Embryonic facial prominence (tissue), 1 donor: ENCODE data around the gene USP36.
"Not testable (repeated sequence)": the region's sequence is repeated elsewhere in the genome, so short reads cannot be mapped to it uniquely, and the experiment has no call there.

Source experiments
- DNase-seq: peaks from one replicate; pipeline ENCODE4 v3.0.0-alpha.2; 2016; ENCODE audit errors: extremely low spot score

USP36 gene

DNA sequence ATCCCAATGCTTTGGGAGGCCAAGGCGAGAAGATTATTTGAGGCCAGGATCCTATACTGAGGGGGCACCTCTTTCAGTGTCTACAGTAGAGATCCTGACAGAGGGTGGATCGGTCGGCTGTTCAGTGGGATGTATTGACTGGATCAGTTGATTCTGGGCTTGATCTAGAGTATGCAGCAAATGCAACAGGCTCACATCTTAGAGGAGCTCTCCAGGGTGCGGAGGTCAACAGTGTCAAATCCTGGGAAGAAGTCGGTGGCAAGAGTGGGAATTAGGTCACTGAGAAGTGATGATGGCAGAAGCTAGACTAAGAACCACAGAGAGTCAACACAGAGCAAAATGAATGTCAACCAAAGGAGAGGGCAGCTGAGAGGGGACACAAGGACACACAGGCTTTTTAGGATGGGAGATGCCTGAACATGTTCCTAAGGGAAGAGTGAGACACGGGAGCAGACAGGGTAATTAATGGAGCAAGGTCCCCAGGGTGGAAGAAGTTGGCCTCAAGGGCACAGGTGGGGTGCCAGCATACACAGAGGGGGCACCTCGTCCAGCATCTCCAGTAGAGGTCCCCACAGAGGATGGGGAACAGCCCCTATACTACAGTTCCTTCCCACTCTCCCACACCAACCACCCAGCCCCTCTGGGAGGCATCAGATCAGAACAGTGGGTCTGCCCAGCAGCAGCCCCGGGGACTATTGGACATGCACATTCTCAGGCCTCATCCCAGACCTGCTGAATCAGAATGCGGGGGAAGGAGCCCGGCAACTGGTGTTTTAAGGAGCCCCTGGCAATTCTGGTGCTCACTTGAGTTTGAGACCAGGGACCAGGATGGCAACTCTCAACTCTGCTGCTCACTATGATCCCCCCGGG lies 48.5 kb downstream of the USP36 start:
- DNase-seq, result no peak

DNA sequence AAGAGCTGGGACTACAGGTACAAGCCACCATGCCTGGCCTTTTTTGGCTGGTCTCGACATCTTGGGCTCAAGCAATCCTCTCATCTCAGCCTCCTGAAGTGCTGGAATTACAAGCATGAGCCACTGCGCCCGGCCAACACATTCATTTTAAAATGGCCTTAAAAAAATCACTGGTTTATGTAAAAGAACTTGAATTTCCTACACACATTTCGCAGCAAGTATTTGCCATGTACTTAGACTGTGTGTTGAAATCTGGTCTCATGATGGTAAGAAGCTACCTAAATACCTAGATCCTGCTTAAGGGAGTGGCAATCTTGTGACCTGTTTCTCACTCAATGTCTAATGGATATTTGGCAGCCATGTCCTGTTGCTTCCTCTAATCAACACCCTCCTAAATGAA lies 50.1 kb downstream of the USP36 start:
- no peak for DNase-seq

GRCh38 chr17:78789663-78790181 lies 50.9 kb downstream of the USP36 start:
- peak; percentile 47 for DNase-seq

DNA sequence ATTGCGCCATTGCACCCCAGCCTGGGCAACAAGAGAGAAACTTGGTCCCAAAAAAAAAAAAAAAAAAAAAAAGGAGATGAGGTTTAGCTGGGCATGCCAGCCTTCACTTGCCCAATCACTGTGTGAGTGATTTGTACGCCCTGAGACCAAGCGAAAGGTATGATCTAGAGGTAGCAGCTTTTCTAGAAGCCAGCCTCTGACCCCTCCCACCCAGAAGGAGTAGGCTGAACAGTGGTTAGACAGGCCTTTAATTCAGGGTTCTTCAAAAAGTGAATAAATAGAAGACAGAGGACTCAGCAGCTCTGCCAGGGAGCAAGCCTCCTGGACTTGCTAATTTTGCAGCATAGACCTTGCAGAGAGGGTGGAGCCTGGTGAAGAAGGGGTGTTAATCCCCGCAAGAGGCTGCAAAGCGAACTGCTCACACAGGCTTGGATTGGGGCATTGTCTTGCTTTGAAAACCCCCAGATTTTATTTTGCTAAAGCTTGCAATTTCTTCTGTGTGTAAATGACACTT lies 51.4 kb downstream of the USP36 start:
- DNase-seq, result no peak

GRCh38 chr17:78788451-78788850 lies 52.2 kb downstream of the USP36 start:
- DNase-seq, result no peak

DNA sequence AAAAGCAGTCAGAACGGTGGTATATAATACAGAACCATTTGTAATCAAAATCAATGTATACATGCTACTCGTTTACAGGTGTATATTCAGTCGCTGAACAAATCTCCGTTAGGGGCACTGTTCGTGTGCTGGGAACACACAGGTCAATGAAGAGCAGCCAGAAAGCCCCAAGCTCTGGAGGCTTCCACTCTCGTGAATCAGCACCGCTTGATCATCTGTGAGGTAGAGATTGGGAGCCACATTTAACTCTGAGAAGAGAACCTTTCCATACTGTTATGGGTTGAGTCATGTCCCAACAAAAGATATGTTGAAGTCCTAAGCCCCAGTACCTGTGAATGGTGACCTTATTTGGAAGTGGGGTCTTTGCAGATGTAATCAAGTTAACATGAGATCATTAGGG lies 53.2 kb downstream of the USP36 start:
- no peak for DNase-seq

DNA sequence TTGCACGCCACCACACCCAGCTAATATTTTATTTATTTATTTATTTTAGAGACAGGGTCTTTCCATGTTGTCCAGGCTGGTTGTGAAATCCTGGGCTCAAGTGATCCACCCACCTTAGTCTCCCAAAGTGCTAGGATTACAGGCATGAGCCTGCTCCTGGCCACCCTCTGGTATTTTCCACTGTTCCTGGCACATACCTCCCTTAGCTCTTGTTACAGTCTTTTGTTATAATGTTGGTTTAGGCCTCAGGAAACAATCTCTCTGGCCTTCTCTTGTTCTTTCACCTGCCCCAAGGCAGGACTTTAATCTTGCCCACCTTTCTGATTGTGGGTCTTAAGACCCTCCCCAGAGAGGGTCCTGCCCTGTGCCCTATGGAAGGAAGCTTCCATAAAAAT lies 55.0 kb downstream of the USP36 start:
- no peak for DNase-seq

DNA sequence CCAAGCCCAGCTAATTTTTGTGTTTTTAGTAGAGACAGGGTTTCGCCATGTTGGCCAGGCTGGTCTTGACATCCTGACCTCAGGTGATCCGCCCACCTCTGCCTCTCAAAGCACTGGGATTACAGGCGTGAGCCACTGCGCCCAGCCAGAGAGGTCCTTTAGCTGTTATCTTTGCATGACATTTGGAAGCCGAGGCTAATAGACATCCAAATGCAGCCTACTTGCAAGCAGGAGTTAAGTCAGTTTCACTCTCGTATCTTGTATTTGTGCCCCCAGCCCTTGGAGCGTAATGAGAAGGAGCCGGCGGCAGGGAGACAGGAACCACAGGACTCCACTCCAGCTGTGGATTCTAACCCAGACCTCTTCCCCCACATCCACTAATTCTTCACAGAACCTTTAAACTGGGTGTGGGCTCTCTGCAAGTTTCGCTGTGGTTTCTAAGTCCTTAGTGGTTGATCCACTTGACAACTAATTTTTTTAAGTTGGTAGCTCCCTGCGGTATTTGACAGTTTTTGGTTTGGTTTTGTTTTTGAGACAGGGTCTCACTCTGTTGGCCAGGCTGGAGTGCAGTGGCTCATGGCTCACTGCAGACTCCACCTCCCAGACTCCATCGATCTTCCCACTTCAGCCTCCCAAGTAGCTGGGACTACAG lies 55.5 kb downstream of the USP36 start:
- no peak for DNase-seq

DNA sequence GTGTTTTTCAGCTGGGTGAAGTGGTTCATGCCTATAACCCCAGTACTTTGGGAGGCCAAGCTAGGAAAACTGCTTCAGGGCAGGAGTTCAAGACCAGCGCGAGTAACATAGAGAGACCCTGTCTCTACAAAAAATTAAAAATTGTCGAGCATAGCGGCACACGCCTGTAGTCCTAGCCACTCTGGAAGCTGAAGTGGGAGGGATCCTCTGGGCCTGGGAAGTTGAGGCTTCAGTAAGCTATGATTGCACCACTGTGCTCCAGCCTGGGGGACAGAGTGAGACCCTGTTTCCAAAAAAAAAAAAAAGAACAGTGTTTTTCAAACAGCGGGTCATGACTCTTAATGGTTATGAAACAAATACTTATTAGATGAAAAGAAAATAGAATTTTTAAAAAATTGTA lies 56.3 kb downstream of the USP36 start:
- DNase-seq, result no peak

DNA sequence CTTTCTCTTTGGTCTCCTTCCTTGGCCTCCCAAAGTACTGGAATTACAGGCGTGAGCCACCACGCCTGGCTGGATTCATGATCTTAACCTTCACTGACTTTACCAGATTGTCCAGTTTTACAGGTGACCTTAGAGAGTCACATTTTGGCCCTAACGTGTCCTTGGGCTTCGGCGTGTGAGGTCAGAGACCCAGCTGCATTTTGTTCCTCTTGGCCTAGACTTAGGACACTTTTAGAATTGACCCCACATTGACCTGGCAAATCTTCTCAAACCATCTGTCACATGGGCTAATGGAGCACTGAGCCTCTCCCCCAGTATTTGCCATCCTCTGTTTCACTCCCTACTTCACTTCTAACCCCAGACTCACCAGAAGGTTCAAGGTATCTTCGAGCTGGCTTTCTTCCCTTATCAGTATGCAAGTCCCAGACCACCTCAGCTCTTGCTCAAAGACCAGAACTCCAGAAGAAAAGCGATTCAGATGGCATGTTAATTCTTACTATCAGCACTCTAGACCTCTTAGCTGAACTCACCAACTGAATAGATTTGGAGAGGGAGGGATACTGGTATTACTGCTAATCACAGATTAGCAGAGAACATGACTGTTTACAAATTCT lies 56.8 kb downstream of the USP36 start:
- no peak for DNase-seq

DNA sequence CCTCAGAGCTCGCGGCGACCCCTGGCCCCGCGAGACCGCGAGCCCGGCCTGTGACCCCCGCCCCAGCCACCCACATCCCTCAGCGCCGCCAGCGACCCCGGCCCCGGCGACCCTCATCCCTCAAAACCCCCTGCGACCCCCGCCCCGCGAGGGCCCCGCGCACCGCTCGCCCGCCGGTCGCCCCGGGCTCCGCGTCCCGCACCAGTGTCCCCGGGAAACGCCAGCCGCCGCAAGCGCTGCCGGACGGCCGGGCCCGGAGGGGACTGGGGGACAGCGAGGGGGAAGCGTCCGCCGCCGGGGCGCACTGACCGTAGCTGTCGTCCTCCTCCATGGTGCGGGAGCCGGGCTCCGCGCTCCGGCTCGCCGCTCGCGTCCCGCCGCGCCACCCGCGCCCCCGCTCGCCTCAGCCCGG lies 58.7 kb downstream of the USP36 start, which contains the start of gene CYTH1:
Gene CYTH1 (minus strand): TSS at position 381 of the 412 bp plus-strand sequence. CDS start 50 bp downstream, at position 331.
- no peak for DNase-seq

DNA sequence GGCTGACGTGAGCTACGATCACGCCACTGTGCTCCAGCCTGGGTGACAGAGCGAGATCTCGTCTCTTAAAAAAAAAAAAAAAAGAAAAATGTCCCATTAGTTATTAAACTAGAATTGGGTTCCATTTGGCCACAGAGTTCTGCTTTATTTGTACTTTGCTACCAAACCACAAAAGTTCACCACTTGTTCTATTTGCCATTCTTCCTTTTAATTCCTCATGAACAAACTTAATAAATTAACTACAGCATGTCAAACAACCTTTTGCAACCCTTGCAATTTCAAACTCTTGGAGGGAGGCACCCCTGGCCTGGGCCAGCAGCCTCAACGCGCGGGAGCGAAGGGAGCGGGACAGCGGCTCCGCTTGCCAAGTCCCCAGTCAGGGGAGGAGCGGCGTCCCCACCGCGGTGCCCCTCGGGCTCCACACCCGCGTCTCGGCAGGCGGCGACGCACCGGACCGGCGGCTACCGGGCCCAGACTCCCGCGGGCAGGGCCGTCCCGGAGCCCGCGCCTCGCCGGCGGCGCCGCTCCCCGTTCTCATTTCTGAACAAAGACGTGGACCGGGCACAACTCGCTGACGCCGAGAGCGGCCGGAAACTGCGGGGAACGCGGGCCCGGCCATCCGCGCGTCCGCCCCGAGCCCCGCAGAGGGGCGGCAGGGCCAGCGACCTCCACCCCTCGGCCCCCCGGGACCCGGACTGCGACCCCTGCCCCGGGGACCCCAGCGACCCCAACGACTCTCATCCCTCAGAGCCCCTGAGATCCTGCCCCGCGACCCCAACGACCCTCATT lies 59.3 kb downstream of the USP36 start:
- no peak for DNase-seq

- DNase-seq, result no peak
Measured at GRCh38 chr17:78780335-78780734, 60.3 kb downstream of the USP36 start.

GRCh38 chr17:78779850-78780249 lies 60.8 kb downstream of the USP36 start:
- no peak for DNase-seq

DNA sequence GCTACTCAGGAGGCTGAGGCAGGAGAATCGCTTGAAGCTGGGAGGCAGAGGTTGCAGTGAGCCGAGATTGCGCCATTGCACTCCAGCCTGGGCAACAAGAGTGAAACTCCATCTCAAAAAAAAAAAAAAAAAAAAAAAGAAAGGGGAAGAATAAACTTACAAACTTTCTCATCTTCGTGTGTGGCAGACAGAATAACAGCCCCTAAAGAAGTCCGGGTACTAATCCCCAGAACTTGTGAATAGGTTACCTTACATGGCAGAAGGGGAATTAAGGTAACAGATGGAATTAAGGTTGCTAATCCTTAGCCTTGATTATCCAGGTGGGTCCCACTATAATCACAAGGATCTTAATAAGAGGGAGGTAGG lies 61.3 kb downstream of the USP36 start:
- not testable (repeated sequence) for DNase-seq

GRCh38 chr17:78777881-78778280 lies 62.7 kb downstream of the USP36 start:
- DNase-seq, result no peak

DNA sequence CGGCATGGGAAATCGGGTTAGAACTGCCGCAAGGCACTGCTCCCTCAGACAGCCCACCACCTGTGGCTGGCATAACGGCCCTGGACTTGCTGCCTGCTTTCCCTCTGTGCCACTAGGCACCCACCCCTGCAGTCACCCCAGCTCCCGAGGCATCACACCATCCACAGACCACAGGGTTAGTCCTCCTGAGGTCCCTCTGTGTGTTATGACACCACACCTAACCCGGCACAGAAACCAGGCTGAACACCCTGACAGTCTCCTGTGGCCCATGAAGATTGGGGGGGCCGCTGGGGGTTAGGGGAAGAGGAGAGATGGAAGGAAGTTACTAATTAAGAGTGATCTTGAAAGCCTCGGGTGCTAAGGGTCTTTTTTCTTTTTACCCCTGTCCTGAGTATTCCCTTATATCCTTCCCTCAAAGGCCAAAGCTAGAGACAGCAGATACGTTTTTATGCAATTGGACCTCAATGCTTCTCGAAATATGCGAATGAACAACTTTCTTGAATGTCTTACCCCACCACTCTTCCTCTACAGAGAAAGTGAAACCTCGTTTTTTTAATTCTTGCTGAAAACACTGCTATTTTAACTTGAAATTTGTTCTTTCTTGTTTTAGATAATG lies 65.5 kb downstream of the USP36 start:
- DNase-seq, result no peak

GRCh38 chr17:78774453-78774852 lies 66.2 kb downstream of the USP36 start:
- no peak for DNase-seq

DNA sequence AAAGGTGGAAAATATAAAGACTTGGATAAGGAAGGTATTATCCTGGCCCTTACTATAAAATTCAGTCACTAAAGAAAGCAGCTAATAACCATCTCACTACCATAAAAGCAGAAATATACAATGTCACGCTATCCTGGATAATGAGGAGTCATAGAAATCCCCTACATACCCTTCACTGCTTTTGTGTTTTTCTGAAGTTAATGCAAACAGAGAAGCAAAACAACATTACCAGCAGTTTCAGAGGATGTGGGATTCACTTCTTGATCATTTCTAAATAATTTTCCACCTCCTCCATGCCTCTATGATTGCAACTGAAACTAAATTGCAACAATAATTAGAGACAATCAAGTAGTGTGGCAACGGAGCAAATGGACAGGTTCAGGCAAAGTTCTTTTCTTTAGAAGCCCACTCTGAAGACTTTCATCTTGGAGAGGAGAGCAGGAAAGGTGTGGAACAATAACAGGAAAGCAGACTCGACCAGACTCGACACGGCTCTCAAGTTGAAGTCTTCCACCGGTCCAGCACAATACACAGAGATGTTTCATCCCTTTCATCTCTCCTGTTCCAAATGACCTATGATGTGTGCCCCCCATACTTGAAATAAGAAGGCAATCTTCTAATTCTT lies 68.7 kb downstream of the USP36 start:
- no peak for DNase-seq

- DNase-seq, result no peak
Measured at GRCh38 chr17:78769196-78769773, 71.3 kb downstream of the USP36 start.
